ENCODE results near the gene DKK3. TPM values are rescaled to one million over a fixed set of nuclear protein-coding genes. Genes with fewer than 3 reads are reported as not detected.

DKK3 gene
- total and polyA plus RNA-seq, 2 donors from 2014 or later, result 49.6 to 59.5 TPM

DNA sequence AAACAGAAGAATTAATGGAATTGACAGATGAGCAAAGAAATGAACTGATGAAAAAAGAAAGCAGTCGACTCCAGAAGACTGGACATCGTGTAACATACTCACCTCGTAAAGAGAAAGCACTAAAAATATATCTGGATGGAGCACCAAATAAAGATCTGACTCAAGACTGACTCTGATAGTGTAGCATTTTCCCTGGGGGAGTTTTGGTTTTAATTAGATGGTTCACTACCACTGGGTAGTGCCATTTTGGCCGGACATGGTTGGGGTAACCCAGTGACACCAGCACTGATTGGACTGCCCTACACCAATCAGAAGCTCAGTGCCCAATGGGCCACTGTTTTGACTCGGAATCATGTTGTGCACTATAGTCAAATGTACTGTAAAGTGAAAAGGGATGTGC is 52.4 kb downstream of the DKK3 start:
- peaks cover 11 to 33% (median 26%) of the 10 kb centered on the region in 3 donors for H3K36me3 ChIP-seq (ENCODE audit: control insufficient read depth in 2 of 3, insufficient read depth in 3 of 3, low read length in 3 of 3)
- no peaks in the 10 kb centered on the region for H3K9me3 ChIP-seq (ENCODE audit: control insufficient read depth in 2 of 3, insufficient read depth in 1 of 3, low read length in 3 of 3)
- TF ChIP-seq, protein P1, sequence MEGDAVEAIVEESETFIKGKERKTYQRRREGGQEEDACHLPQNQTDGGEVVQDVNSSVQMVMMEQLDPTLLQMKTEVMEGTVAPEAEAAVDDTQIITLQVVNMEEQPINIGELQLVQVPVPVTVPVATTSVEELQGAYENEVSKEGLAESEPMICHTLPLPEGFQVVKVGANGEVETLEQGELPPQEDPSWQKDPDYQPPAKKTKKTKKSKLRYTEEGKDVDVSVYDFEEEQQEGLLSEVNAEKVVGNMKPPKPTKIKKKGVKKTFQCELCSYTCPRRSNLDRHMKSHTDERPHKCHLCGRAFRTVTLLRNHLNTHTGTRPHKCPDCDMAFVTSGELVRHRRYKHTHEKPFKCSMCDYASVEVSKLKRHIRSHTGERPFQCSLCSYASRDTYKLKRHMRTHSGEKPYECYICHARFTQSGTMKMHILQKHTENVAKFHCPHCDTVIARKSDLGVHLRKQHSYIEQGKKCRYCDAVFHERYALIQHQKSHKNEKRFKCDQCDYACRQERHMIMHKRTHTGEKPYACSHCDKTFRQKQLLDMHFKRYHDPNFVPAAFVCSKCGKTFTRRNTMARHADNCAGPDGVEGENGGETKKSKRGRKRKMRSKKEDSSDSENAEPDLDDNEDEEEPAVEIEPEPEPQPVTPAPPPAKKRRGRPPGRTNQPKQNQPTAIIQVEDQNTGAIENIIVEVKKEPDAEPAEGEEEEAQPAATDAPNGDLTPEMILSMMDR (IDR thresholded peaks at IDR 0.05; ENCODE audit: borderline replicate concordance, extremely low read depth, insufficient read depth), result no peak
- no peak overlapping the region for H3K27ac ChIP-seq (ENCODE audit: low read depth in 2 of 2, low read length in 2 of 2)
- no peaks in the 10 kb centered on the region for H3K4me1 ChIP-seq (ENCODE audit: control insufficient read depth in 2 of 3, insufficient read depth in 2 of 3, low read depth in 1 of 3, low read length in 3 of 3)
- H3K27me3 ChIP-seq (ENCODE audit: control insufficient read depth, insufficient read depth, low read length), result no peaks in the 10 kb centered on the region
- no peak overlapping the region for H3K9ac ChIP-seq (ENCODE audit: low read length in 3 of 3)
- DNase-seq (no peak), FAIRE-seq (no peak)
- H3K4me3 ChIP-seq (ENCODE audit: low read length in 3 of 3), result no peak overlapping the region
- intact Hi-C loops (cut with DNase I), result no loop called here

GRCh38 chr11:11952036-11952435 is 56.4 kb downstream of the DKK3 start:
- TF ChIP-seq, protein P1 (IDR thresholded peaks at IDR 0.05; ENCODE audit: borderline replicate concordance, extremely low read depth, insufficient read depth), result no peak
- DNase-seq (no peak), FAIRE-seq (no peak)
- H3K4me3 ChIP-seq (ENCODE audit: low read length in 3 of 3), result no peak overlapping the region
- no peaks in the 10 kb centered on the region for H3K27me3 ChIP-seq (ENCODE audit: control insufficient read depth, insufficient read depth, low read length)
- H3K36me3 ChIP-seq (ENCODE audit: control insufficient read depth in 2 of 3, insufficient read depth in 3 of 3, low read length in 3 of 3), result peaks cover 12 to 41% (median 28%) of the 10 kb centered on the region in 3 donors
- intact Hi-C loops (cut with DNase I), result no loop called here
- H3K9me3 ChIP-seq (ENCODE audit: control insufficient read depth in 2 of 3, insufficient read depth in 1 of 3, low read length in 3 of 3), result no peaks in the 10 kb centered on the region
- H3K9ac ChIP-seq (ENCODE audit: low read length in 3 of 3), result no peak overlapping the region
- no peaks in the 10 kb centered on the region for H3K4me1 ChIP-seq (ENCODE audit: control insufficient read depth in 2 of 3, insufficient read depth in 2 of 3, low read depth in 1 of 3, low read length in 3 of 3)
- H3K27ac ChIP-seq (ENCODE audit: low read depth in 2 of 2, low read length in 2 of 2), result no peak overlapping the region

DNA sequence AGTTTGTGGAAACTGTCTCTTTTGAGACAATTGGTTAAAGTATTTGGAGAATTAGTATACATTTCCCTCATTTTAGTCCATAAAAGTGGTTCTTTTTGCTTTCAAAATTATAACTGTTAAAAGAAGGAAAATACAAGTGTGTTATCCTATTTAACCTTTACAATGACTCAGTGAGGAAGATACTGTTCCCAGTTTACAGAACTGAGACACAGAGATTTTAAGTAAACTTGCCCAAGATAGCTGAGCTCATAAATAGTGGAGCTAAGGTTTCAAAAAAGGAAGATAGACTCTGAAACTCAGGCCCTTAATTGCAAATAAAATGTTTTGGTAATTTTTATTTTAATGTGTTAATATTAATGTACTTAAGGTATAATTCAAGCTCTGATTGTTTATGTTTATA is 58.9 kb downstream of the DKK3 start:
- Histone ChIP-seq H3K27me3 (ENCODE audit: control insufficient read depth, insufficient read depth, low read length) (no peaks in the 10 kb centered on the region), H3K9ac (ENCODE audit: low read length in 3 of 3) (no peak overlapping the region), H3K27ac (ENCODE audit: low read depth in 2 of 2, low read length in 2 of 2) (no peak overlapping the region), H3K4me1 (ENCODE audit: control insufficient read depth in 2 of 3, insufficient read depth in 2 of 3, low read depth in 1 of 3, low read length in 3 of 3) (no peaks in the 10 kb centered on the region), H3K9me3 (ENCODE audit: control insufficient read depth in 2 of 3, insufficient read depth in 1 of 3, low read length in 3 of 3) (no peaks in the 10 kb centered on the region), H3K36me3 (ENCODE audit: control insufficient read depth in 2 of 3, insufficient read depth in 3 of 3, low read length in 3 of 3) (peaks cover 8 to 24% (median 10%) of the 10 kb centered on the region in 3 donors), H3K4me3 (ENCODE audit: low read length in 3 of 3) (no peak overlapping the region)
- DNase-seq (no peak), FAIRE-seq (no peak)
- TF ChIP-seq, protein P1 (IDR thresholded peaks at IDR 0.05; ENCODE audit: borderline replicate concordance, extremely low read depth, insufficient read depth), result no peak
- intact Hi-C loops (cut with DNase I), result no loop called here

Data from kidney (tissue), 14 donors.